ENCODE data around the gene ATAT1. TPM values are rescaled to one million over a fixed set of nuclear protein-coding genes. Genes with fewer than 3 reads are reported as not detected.

The ATAT1 gene
- total and polyA plus RNA-seq, 2 of the 13 experiments (the other 11 are each of a cell fraction or from before 2014, with no cell fraction given) = 9.2 to 23.6 TPM

DNA sequence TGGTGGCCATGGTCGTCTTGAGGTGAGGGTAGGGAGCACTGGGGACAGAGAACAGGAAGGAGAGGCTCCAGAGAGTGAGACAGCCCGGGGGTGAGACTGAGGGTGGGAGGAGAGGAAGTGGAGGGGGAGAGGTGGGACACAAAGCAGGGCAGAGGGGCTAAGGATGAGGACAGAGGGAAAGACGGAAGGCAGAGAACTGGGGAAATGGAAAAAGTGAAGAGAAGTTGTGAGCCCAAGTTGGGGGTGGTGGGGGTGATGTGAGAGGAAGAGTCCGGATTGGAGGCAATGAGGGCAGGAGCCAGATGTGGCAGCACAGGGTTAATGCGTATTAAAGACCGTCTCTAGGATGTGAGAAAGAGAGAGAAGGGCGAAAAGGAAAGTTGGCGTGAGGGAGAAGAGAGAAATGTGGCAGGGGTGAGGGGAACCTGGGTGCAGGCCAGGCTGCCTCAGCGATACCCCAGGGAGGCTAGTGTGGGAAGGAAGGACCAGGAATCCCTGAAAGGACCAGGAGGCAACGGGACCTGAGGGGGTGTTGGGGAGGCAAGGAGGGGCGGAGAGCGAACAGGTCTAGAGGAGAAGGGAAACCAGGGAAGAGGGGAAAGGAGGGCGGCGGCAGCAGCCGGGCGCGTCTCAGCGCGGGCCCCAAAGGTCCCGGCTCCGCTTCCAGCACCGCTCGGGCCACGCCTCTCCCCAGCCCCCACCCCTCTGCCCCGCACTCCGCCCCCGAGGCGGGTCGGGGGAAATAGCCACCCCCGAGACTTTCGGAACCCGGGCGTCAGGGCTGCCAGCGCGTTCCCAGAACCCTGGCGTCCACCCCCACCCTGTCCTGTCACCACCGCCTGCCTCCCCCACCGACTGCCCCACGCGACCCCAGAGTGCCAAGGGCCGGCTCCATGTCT, 59.6 kb downstream of the ATAT1 start, which contains the start of gene PPP1R18 (continued):
- TF ChIP-seq, protein P1, sequence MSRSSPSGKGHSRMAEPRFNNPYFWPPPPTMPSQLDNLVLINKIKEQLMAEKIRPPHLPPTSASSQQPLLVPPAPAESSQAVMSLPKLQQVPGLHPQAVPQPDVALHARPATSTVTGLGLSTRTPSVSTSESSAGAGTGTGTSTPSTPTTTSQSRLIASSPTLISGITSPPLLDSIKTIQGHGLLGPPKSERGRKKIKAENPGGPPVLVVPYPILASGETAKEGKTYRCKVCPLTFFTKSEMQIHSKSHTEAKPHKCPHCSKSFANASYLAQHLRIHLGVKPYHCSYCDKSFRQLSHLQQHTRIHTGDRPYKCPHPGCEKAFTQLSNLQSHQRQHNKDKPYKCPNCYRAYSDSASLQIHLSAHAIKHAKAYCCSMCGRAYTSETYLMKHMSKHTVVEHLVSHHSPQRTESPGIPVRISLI (CRISPR knock-in tag; IDR thresholded peaks at IDR 0.05; ENCODE audit: borderline replicate concordance) = no peak
- no peak for TF ChIP-seq ZNF207 (IDR thresholded peaks at IDR 0.05; ENCODE audit: borderline replicate concordance)
- no peak for TF ChIP-seq DRAP1 (CRISPR knock-in tag; IDR thresholded peaks at IDR 0.05)
- TF ChIP-seq HNF4A (CRISPR knock-in tag; IDR thresholded peaks at IDR 0.05) = no peak
- TF ChIP-seq, protein P2, sequence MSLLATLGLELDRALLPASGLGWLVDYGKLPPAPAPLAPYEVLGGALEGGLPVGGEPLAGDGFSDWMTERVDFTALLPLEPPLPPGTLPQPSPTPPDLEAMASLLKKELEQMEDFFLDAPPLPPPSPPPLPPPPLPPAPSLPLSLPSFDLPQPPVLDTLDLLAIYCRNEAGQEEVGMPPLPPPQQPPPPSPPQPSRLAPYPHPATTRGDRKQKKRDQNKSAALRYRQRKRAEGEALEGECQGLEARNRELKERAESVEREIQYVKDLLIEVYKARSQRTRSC (CRISPR knock-in tag; IDR thresholded peaks at IDR 0.05; ENCODE audit: low read depth) = no peak
- no peak for TF ChIP-seq IRF2 (CRISPR knock-in tag; IDR thresholded peaks at IDR 0.05)
- no peak for TF ChIP-seq ZNF446 (CRISPR knock-in tag; IDR thresholded peaks at IDR 0.05)
- no peak for TF ChIP-seq MEIS1 (CRISPR knock-in tag; IDR thresholded peaks at IDR 0.05; ENCODE audit: borderline replicate concordance)
- no peak for TF ChIP-seq JDP2 (CRISPR knock-in tag; IDR thresholded peaks at IDR 0.05; ENCODE audit: borderline replicate concordance)
- TF ChIP-seq ZFP90 (CRISPR knock-in tag; IDR thresholded peaks at IDR 0.05; ENCODE audit: borderline replicate concordance) = no peak
- TF ChIP-seq ZMYM3 (CRISPR knock-in tag; IDR thresholded peaks at IDR 0.05) = 0 out of 2 replicates have a peak, but pooled peaks have one; percentile 5
- TF ChIP-seq, protein P3, sequence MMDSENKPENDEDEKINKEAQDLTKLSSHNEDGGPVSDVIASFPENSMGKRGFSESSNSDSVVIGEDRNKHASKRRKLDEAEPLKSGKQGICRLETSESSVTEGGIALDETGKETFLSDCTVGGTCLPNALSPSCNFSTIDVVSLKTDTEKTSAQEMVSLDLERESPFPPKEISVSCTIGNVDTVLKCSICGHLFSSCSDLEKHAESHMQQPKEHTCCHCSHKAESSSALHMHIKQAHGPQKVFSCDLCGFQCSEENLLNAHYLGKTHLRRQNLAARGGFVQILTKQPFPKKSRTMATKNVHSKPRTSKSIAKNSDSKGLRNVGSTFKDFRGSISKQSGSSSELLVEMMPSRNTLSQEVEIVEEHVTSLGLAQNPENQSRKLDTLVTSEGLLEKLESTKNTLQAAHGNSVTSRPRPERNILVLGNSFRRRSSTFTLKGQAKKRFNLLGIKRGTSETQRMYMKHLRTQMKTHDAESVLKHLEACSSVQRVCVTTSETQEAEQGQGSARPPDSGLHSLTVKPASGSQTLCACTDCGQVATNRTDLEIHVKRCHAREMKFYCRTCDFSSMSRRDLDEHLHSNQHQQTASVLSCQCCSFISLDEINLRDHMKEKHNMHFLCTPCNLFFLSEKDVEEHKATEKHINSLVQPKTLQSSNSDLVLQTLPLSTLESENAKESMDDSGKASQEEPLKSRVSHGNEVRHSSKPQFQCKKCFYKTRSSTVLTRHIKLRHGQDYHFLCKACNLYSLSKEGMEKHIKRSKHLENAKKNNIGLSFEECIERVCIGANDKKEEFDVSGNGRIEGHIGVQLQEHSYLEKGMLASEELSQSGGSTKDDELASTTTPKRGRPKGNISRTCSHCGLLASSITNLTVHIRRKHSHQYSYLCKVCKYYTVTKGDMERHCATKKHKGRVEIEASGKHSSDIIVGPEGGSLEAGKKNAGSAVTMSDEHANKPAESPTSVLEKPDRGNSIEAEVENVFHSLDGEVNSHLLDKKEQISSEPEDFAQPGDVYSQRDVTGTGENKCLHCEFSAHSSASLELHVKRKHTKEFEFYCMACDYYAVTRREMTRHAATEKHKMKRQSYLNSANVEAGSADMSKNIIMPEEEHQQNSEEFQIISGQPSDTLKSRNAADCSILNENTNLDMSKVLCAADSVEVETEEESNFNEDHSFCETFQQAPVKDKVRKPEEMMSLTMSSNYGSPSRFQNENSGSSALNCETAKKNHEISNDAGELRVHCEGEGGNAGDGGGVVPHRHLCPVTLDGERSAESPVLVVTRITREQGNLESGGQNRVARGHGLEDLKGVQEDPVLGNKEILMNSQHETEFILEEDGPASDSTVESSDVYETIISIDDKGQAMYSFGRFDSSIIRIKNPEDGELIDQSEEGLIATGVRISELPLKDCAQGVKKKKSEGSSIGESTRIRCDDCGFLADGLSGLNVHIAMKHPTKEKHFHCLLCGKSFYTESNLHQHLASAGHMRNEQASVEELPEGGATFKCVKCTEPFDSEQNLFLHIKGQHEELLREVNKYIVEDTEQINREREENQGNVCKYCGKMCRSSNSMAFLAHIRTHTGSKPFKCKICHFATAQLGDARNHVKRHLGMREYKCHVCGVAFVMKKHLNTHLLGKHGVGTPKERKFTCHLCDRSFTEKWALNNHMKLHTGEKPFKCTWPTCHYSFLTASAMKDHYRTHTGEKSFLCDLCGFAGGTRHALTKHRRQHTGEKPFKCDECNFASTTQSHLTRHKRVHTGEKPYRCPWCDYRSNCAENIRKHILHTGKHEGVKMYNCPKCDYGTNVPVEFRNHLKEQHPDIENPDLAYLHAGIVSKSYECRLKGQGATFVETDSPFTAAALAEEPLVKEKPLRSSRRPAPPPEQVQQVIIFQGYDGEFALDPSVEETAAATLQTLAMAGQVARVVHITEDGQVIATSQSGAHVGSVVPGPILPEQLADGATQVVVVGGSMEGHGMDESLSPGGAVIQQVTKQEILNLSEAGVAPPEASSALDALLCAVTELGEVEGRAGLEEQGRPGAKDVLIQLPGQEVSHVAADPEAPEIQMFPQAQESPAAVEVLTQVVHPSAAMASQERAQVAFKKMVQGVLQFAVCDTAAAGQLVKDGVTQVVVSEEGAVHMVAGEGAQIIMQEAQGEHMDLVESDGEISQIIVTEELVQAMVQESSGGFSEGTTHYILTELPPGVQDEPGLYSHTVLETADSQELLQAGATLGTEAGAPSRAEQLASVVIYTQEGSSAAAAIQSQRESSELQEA (CRISPR knock-in tag; IDR thresholded peaks at IDR 0.05; ENCODE audit: not compliant biosample characterization) = no peak
- TF ChIP-seq PHF20 (CRISPR knock-in tag; IDR thresholded peaks at IDR 0.05) = no peak
- no peak for TF ChIP-seq HOXA7 (CRISPR knock-in tag; IDR thresholded peaks at IDR 0.05)
- TF ChIP-seq SSRP1 (CRISPR knock-in tag; IDR thresholded peaks at IDR 0.05) = no peak
- 0 out of 2 replicates have a peak, but pooled peaks have one; percentile 10 for TF ChIP-seq TBX2 (CRISPR knock-in tag; IDR thresholded peaks at IDR 0.05; ENCODE audit: borderline replicate concordance)
- TF ChIP-seq ZSCAN31 (CRISPR knock-in tag; IDR thresholded peaks at IDR 0.05; ENCODE audit: low read depth) = no peak
- TF ChIP-seq ZNF260 (CRISPR knock-in tag; IDR thresholded peaks at IDR 0.05; ENCODE audit: borderline replicate concordance, low read depth) = no peak
- TF ChIP-seq ZFY (CRISPR knock-in tag; IDR thresholded peaks at IDR 0.05) = peak; percentile 39; the same call in 1 of the 2 replicates
